ENCODE data around the gene DAW1.

Gene DAW1

DNA sequence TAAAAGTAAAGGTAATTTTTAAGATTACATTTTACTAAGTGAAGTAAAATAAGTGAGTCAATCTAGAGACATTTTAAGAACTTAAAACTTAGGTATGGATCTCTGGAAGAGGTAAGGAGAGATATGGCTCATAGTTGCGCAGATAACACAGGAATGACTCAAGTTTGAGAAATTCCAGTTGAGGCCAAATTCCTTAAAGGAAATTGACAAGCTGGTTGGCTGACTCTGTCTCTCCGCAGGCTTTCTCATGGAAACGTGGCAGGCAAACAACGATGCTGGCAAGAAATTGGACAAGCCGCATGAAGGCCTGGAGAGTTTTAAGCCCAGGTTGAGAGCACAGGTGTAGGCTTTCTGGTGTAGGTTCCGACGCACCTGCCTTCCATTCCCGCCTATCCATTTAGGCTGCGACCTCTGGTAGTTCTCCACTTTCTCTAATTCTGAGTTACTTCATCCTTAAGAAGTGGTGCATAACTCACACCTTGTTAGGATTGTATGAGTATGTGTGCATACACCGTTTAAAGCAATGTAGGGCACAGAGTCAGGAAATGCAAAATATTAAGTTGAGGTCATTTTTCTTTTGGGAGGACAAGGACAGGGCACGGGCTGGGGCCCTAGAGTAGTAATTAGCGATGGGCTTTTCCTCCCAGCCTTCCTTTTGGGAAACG is 589 bp upstream of the DAW1 start:
- Mint-ChIP-seq H3K4me1 (ENCODE audit: low read depth) (no peaks in the 10 kb centered on the region), H3K27ac (no peak overlapping the region), H3K9me3 (no peaks in the 10 kb centered on the region), H3K4me3 (no peak overlapping the region), H3K27me3 (peaks cover 39% of the 10 kb centered on the region), H3K36me3 (ENCODE audit: low read depth) (no peaks in the 10 kb centered on the region)
- intact Hi-C loops (cut with micrococcal nuclease): no loop called here

DNA sequence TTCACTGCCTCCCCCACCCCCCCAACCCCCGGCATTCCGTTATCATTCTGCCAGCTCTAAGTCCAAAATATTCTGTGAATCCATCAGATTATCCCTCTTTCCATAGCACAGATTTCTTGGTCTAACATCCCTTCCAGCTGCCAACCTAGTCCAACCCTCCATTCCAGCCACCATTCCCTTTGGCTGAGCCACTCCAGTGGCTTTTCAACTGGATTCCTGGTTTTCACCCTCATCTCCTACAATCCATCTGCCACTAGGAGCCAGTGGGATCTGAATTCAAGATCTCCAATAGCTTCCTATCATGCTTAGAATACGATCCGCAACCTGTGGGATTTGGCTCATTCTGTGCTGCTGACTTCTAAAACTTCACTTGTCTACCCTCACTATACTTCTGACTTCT is 1.2 kb downstream of the DAW1 start:
- Mint-ChIP-seq H3K4me1 (ENCODE audit: low read depth) (no peaks in the 10 kb centered on the region), H3K27ac (no peak overlapping the region), H3K9me3 (no peaks in the 10 kb centered on the region), H3K36me3 (ENCODE audit: low read depth) (no peaks in the 10 kb centered on the region), H3K27me3 (peaks cover 35% of the 10 kb centered on the region), H3K4me3 (no peak overlapping the region)
- intact Hi-C loops (cut with micrococcal nuclease): no loop called here

DNA sequence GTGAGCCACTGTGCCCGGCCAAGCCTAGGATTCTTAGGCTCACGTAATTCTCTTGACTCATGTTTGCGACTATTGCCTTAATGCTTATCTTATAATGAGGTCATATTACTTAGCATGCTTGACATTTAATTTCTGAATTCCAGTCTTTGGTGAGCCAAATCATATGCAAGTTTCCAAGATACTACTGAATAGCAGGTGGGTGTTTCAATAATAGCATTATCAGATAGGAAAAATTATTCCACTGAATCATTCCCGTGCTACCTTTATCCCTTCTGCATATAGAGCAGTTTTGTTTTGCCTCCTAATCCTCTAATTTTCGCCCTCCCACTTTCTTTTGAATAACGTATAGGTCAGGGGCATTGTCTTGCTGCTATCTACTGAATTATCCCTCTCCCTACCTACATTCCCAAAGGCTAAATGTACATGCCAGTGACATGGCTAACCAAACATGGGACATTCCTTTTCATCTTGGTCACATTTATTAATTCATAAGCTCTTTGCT is 4.9 kb downstream of the DAW1 start:
- H3K36me3 Mint-ChIP-seq (ENCODE audit: low read depth): no peaks in the 10 kb centered on the region
- no peak overlapping the region for H3K4me3 Mint-ChIP-seq

DNA sequence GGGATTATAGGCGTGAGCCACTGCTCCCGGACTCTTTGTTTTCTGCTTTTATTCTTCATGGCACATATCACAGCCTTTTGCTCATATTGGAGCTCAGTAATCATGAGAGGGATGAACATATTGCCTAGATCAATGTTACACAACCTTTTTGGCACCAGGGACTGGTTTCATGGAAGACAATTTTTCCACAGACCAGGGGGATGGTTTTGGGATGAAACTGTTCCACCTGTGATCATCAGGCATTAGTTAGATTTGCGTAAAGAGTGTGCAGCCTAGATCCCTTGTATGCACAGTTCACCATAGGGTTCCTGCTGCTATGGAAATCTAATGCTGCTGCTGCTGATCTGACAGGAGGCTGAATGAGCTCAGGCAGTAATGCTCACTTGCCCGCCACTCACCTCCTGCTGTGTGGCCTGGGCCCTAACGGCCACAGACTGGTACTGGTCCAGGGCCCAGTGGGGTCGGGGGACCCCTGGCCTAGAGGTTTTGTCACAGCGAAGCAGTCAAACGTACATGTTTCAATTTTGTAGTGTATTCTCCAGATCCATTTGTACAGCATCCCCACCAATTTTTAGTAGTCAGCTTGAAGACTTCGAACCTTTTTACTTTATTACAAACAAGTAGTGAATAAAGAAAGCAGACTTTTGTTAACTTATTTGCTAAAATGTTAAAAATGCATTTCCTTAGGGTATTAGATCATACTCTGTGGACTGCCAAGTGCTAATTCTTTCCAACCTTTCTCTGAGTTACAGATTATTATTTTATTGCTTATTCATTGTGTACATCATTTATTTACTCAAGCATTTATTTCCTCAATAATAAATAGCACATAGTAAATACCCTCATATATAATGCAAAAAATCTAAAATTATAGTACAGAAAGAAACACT is 6.2 kb downstream of the DAW1 start:
- no peak overlapping the region for H3K4me3 Mint-ChIP-seq
- no peak overlapping the region for H3K27ac Mint-ChIP-seq
- H3K4me1 Mint-ChIP-seq (ENCODE audit: low read depth): no peaks in the 10 kb centered on the region
- intact Hi-C loops (cut with micrococcal nuclease): no loop called here
- peaks cover 17% of the 10 kb centered on the region for H3K27me3 Mint-ChIP-seq
- H3K36me3 Mint-ChIP-seq (ENCODE audit: low read depth): no peaks in the 10 kb centered on the region
- no peaks in the 10 kb centered on the region for H3K9me3 Mint-ChIP-seq

More for the DNA sequence above, 4.9 kb downstream of the DAW1 start:
- Mint-ChIP-seq H3K27me3 (peaks cover 25% of the 10 kb centered on the region), H3K9me3 (no peaks in the 10 kb centered on the region), H3K4me1 (ENCODE audit: low read depth) (no peaks in the 10 kb centered on the region), H3K27ac (no peak overlapping the region)
- intact Hi-C loops (cut with micrococcal nuclease): no loop called here

DNA sequence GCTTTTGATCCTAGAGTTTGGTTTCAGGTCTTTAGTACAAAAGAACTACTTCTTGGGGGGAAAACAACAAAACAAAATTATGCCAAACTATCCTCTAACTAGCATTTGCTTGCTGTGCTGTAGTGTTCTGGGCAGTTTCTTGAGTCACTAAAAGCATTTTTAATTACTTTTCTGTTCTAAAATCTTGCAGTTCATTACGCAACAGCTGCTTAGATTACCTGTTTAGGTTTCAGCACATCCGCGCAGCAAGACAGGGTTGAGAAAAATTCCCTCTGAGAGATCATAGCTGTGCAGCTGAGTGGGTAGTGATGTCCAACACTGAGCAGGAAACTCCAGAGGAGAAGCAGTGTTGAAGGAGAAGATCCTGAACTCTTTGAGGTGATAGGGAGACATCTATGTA is 9.0 kb downstream of the DAW1 start:
- intact Hi-C loops (cut with micrococcal nuclease): no loop called here

DNA sequence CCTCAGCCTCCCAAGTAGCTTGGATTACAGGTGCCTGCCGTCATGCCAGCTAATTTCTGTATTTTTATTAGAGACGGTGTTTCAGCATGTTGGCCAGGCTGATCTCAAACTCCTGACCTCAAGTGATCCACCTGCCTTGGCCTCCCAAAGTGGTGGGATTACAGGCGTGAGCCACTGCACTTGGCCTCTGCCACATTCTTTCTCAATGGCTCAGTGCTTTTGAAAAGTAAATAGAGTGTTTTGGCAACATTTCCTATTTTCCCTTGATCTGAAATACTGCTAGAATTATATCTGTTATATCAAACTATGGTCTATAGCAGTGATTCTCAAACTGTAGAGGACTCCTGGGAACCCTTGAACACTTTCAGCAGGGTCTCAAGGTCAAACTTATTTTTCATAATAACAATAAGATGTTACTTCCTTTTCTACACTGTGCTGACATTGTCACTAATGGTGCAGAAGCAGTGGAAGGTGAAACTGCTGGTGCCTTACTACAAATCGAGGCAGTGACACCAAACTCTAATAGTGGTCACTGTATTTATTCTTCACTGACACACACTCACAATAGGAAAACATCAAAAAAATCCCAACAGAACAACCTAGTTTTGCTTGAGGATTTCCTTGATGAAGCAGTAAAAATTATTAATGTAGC is 10.6 kb downstream of the DAW1 start:
- Mint-ChIP-seq H3K27ac (no peak overlapping the region), H3K9me3 (no peaks in the 10 kb centered on the region), H3K27me3 (peaks cover 1% of the 10 kb centered on the region)

More for the DNA sequence above, 9.0 kb downstream of the DAW1 start:
- Mint-ChIP-seq H3K36me3 (ENCODE audit: low read depth) (no peaks in the 10 kb centered on the region), H3K27ac (no peak overlapping the region), H3K4me1 (ENCODE audit: low read depth) (no peaks in the 10 kb centered on the region), H3K9me3 (no peaks in the 10 kb centered on the region), H3K4me3 (no peak overlapping the region), H3K27me3 (peaks cover 3% of the 10 kb centered on the region)

DNA sequence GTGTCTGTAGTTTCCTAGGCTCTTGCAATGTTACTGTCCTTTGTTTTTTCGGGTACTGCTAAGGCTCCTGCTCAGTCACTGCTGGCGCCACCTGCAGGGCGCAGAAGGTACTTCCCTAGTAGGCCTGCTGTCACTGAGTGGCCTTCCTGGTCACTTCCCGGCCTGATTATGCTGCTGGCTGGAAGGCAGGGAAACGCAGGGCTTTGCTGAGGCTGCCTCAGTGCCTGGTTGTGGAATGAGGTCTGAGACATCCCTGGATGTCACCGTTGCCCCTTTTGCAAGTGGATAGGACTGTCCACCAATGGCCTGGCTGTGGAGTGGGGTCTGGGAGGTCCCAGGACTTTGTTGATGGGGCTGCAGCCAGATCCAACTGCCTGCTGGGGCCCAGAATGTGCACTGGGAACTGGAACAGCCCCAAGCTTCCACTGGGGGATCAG is 13.1 kb downstream of the DAW1 start:
- Mint-ChIP-seq H3K4me1 (ENCODE audit: low read depth) (peaks cover 5% of the 10 kb centered on the region), H3K27me3 (peaks cover 3% of the 10 kb centered on the region), H3K9me3 (no peaks in the 10 kb centered on the region), H3K36me3 (ENCODE audit: low read depth) (no peaks in the 10 kb centered on the region), H3K4me3 (no peak overlapping the region), H3K27ac (no peak overlapping the region)
- intact Hi-C loops (cut with micrococcal nuclease): loop anchor here (1.0 kb wide), 1 partner anchor 226 kb away; no protein-coding TSS in a partner anchor

More for the DNA sequence above, 10.6 kb downstream of the DAW1 start:
- Mint-ChIP-seq H3K4me3 (no peak overlapping the region), H3K36me3 (ENCODE audit: low read depth) (no peaks in the 10 kb centered on the region), H3K4me1 (ENCODE audit: low read depth) (peaks cover 5% of the 10 kb centered on the region)
- intact Hi-C loops (cut with micrococcal nuclease): no loop called here

DNA sequence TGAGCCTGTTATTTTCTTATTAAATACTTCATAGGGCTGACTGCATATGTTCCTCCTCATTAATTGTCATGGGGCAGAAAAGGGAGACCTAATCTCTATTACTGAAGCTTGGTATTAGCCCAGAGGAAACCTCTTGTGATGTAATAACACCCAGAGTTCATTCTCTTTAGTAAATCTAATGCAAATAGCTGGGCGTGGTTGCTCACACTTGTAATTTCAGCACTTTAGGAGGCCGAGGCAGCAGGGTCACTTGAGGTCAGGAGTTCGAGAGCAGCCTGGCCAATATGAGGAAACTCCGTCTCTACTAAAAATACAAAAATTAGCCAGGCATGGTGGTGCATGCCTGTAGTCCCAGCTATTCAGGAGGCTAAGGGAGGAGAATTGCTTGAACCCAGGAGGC is 14.7 kb downstream of the DAW1 start:
- Mint-ChIP-seq H3K4me1 (ENCODE audit: low read depth) (peaks cover 5% of the 10 kb centered on the region), H3K9me3 (no peaks in the 10 kb centered on the region), H3K27ac (no peak overlapping the region), H3K27me3 (peaks cover 2% of the 10 kb centered on the region), H3K36me3 (ENCODE audit: low read depth) (no peaks in the 10 kb centered on the region), H3K4me3 (no peak overlapping the region)
- intact Hi-C loops (cut with micrococcal nuclease): no loop called here

DNA sequence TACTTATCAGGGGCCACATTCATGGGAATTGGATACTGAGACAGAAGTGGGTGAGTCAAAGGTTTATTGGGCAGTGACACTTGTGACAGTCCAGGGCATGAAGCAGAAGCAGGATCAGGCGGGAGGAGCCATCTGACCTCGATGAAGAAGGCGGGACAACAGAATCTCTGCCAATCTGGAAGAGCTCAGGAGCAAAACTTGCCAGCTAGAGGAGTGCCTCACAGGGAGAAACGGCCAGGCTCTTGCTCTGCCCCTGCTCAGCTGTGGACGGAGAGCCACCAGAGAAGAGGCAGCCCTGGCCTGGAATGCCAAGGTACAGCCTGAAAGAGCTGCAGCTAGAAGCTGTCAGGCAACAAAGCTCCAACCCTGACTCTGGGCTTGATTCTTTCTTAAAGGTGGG is 16.9 kb downstream of the DAW1 start:
- H3K9me3 Mint-ChIP-seq: no peaks in the 10 kb centered on the region
- intact Hi-C loops (cut with micrococcal nuclease): no loop called here

DNA sequence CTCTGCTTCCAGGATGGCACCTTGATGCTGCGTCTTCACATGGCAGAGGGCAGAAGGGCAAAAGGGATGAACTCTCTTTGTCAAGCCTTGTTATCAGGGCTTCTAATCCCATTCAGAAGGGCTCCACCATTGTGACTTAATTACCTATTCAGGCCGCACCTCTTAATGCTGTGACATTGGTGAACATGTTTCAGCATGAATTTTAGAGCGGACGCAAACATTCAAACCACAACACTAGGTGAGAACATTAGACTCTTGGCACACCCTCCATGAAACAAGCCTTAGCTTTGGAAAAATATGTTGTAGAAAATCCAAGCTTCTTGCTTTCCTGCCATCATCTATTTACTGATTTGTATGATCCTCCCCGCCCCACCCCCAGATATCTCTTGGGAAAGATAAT is 17.9 kb downstream of the DAW1 start:
- intact Hi-C loops (cut with micrococcal nuclease): no loop called here
- Mint-ChIP-seq H3K4me3 (no peak overlapping the region), H3K27ac (no peak overlapping the region), H3K27me3 (peaks cover 4% of the 10 kb centered on the region), H3K4me1 (ENCODE audit: low read depth) (peaks cover 5% of the 10 kb centered on the region), H3K9me3 (no peaks in the 10 kb centered on the region), H3K36me3 (ENCODE audit: low read depth) (no peaks in the 10 kb centered on the region)

More for the DNA sequence above, 16.9 kb downstream of the DAW1 start:
- Mint-ChIP-seq H3K36me3 (ENCODE audit: low read depth) (no peaks in the 10 kb centered on the region), H3K4me1 (ENCODE audit: low read depth) (peaks cover 5% of the 10 kb centered on the region), H3K27me3 (peaks cover 2% of the 10 kb centered on the region), H3K27ac (no peak overlapping the region), H3K4me3 (no peak overlapping the region)

DNA sequence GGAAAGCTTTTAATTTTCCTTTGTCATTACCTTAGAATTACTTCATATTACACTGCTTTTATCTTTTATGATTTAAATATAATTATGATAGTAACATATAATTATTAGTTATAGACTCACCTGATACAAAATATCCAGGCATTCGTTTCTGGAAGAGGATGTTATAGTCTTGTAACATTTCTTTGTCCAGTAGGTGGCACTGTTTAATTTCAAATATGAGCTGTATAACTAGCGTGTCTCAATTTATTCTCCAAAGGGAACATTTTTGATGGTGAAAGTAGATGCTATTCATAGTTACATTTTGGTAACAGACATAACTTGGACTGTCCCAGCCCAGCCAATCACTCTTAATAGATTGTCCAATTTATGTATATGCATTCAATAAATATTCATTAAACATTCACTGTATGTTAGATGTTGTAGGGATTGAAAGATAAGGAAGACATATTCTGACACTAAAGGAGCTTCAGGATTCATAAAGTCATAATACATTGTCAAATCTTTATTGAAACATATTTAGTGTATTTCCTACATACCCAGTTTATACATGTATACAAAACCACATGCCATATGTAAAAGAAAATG is 19.2 kb downstream of the DAW1 start:
- H3K4me1 Mint-ChIP-seq (ENCODE audit: low read depth): peaks cover 5% of the 10 kb centered on the region
- intact Hi-C loops (cut with micrococcal nuclease): loop anchor here (5.0 kb wide), 1 partner anchor 1697 kb away; no protein-coding TSS in a partner anchor
- H3K27ac Mint-ChIP-seq: no peak overlapping the region
- peaks cover 5% of the 10 kb centered on the region for H3K27me3 Mint-ChIP-seq
- H3K36me3 Mint-ChIP-seq (ENCODE audit: low read depth): no peaks in the 10 kb centered on the region
- H3K9me3 Mint-ChIP-seq: no peaks in the 10 kb centered on the region
- no peak overlapping the region for H3K4me3 Mint-ChIP-seq

DNA sequence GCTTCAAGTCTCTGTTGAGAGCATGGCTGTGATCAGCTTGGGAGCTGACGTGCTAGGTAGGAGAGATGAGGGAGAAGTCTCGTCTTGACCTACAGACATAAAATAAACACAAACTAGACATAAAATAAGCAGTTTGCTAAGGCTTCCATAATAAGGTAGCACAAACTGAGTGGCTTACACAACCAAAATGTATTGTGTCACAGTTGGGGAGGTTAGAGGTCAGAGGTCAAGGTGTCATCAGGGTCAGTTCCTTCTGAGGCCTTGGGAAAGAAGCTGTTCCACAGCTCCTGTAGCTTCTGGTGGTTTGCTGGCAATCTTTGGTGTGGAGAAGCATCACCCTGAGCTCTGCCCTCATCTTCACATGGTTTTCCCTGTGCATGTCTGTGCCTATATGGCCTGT is 20.2 kb downstream of the DAW1 start:
- Mint-ChIP-seq H3K36me3 (ENCODE audit: low read depth) (no peaks in the 10 kb centered on the region), H3K4me3 (no peak overlapping the region), H3K27me3 (peaks cover 6% of the 10 kb centered on the region), H3K9me3 (no peaks in the 10 kb centered on the region), H3K4me1 (ENCODE audit: low read depth) (no peaks in the 10 kb centered on the region), H3K27ac (no peak overlapping the region)
- intact Hi-C loops (cut with micrococcal nuclease): loop anchor here (5.0 kb wide), 1 partner anchor 1696 kb away; no protein-coding TSS in a partner anchor

DNA sequence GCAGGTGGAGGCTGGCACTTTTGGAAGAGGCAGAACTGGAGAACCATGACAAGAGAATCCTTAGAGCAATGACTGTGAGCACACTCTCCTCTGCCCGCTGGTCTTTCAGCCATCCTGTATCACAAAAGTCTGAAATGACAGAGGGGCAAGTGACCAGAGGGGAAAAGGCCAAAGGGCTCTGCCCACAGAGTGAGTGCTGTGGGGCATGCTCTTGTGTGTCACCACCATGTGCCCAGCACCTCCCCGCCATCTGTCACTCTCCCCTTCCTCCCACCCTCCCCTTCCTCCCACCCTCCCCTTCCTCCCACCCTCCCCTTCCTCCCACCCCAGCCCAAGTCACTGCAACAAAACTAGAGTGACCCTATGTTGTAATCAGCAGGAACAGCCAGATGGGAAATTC is 31.9 kb downstream of the DAW1 start:
- Mint-ChIP-seq H3K4me1 (ENCODE audit: low read depth) (no peaks in the 10 kb centered on the region), H3K27me3 (no peaks in the 10 kb centered on the region), H3K9me3 (no peaks in the 10 kb centered on the region)

More for the DNA sequence above, 31.9 kb downstream of the DAW1 start:
- Mint-ChIP-seq H3K36me3 (ENCODE audit: low read depth) (no peaks in the 10 kb centered on the region), H3K4me3 (no peak overlapping the region), H3K27ac (no peak overlapping the region)
- intact Hi-C loops (cut with micrococcal nuclease): no loop called here
